ENCODE results near the gene GALR2.

The GALR2 gene

DNA sequence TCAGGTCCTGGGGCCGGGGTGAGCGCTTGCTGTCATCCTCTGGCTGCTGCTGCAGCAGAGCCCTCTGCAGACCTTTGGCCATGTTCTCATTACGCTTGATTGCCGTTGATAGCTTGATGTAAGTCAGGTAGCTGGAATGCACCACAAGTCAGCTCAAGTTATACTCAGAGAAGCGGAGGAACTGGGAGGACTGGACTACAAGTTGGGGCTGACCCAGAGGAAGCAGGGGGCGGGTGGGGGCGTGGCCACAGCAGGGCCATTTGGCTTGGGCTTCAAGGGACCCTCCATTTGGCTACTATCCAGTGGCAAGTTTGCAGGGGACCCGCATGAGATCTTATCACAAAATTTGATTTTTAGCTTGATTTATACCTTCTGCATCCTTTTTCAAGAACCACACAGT lies 28.5 kb upstream of the GALR2 start:
- TF ChIP-seq, protein P1, sequence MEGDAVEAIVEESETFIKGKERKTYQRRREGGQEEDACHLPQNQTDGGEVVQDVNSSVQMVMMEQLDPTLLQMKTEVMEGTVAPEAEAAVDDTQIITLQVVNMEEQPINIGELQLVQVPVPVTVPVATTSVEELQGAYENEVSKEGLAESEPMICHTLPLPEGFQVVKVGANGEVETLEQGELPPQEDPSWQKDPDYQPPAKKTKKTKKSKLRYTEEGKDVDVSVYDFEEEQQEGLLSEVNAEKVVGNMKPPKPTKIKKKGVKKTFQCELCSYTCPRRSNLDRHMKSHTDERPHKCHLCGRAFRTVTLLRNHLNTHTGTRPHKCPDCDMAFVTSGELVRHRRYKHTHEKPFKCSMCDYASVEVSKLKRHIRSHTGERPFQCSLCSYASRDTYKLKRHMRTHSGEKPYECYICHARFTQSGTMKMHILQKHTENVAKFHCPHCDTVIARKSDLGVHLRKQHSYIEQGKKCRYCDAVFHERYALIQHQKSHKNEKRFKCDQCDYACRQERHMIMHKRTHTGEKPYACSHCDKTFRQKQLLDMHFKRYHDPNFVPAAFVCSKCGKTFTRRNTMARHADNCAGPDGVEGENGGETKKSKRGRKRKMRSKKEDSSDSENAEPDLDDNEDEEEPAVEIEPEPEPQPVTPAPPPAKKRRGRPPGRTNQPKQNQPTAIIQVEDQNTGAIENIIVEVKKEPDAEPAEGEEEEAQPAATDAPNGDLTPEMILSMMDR (conservative IDR thresholded peaks at IDR 0.05; ENCODE audit: low read depth, low read length): no peak
- no peak overlapping the region for H3K4me3 ChIP-seq (ENCODE audit: low read length)
- DNase-seq (ENCODE audit: low read depth): peak; percentile 45

DNA sequence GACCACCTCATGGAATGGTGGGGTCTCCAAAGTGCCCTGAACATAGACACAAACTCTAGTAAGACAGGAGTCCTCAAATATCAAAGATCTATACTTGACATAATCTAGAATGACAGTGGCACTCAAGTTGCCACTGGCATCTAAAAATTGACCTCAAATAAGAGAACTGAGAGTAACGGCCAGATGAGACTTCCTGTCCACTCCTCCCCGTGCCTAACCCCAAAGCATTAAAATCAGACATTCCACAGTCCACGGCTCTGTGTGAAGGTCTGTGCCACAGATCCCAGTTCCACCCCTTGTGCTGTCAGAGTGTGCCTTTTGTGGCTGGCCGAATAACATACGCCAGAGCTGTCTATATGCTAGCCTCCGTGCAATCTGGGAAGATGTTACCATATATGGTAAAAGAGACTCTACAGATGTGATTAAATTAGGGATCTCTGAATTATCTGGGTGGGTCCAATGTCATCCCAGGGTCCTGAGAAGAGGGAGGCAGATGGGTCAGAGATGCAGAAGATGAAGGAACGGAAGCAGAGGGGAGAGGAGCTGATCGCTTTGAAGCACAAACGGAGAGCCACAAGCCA lies 26.5 kb upstream of the GALR2 start:
- DNase-seq (ENCODE audit: low read depth): no peak
- H3K4me3 ChIP-seq (ENCODE audit: low read length): no peak overlapping the region
- TF ChIP-seq, protein P1 (conservative IDR thresholded peaks at IDR 0.05; ENCODE audit: low read depth, low read length): no peak

DNA sequence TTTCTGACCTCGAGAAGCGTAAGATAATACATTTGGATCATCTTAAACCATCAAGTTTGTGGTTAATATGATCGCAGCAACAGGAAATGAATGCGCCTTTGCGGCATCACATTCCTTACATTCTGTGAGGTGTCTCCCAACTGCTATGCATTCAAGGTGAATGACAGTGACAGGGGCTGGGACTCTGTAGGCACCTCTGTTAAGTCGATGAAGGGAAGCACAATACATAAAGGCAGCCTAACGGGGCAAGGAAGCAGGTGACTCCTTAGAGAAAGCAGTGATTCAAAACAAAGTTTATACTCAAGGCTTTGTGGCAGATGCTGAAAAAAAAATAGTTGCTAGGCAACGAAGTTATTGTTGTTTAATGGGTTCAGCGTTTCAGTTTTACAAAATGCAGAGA lies 25.9 kb upstream of the GALR2 start:
- no peak for DNase-seq (ENCODE audit: low read depth)
- H3K4me3 ChIP-seq (ENCODE audit: low read length): no peak overlapping the region
- TF ChIP-seq, protein P1 (conservative IDR thresholded peaks at IDR 0.05; ENCODE audit: low read depth, low read length): no peak

DNA sequence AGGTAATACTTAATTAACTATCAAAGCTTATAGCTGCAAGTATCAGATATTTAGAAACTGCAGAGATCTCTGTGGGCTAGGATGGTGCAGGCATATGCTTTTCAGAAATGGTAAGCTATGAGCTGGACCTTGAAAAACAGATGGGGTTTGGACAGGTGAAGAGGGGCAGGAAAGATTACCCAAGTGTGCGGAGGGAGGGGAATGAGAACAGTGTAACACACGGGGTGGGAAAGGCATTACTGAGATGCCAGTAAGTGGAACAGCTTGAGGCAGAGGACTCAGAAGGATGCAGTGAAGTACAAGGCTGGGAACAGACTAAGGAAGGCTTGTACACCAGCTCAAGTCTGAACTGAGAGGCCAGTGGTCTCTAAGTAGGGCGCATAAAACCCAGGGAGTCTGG lies 25.3 kb upstream of the GALR2 start:
- DNase-seq (ENCODE audit: low read depth): no peak
- no peak overlapping the region for H3K4me3 ChIP-seq (ENCODE audit: low read length)
- TF ChIP-seq, protein P1 (conservative IDR thresholded peaks at IDR 0.05; ENCODE audit: low read depth, low read length): no peak

DNA sequence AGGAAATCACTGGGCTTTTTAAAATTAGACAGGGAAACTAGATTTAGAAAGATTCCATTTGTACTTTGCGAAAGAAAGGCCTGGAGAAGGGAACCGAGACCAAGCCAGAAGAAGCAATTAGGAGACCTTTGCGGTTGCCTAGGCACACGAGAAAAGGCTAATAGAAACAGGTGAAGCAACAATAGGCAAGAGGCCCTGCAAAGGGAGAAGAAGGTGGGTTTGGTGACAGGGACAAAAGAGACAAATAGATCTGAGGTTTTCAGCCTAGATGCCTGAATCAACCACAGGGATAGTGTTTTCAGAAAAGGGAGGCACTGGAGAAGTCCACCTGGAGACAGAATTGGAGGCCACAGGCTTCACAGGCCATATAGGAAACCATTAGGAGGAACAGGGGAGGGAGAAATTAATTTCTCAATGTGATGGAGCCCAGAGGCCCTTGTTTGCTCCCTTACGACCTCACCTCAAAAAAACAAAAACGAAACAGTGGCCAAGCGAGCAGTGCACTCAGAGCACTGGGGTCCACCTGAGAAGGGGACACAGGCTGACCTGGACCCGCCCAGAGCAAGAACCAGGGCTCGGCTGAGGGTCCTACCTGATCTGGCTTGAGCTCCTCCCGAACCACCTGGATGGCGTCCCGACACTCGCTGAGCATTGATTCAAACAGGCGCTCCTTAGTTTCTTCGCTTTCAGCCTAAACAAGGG lies 24.6 kb upstream of the GALR2 start:
- no peak for DNase-seq (ENCODE audit: low read depth)
- TF ChIP-seq, protein P1 (conservative IDR thresholded peaks at IDR 0.05; ENCODE audit: low read depth, low read length): no peak
- no peak overlapping the region for H3K4me3 ChIP-seq (ENCODE audit: low read length)

DNA sequence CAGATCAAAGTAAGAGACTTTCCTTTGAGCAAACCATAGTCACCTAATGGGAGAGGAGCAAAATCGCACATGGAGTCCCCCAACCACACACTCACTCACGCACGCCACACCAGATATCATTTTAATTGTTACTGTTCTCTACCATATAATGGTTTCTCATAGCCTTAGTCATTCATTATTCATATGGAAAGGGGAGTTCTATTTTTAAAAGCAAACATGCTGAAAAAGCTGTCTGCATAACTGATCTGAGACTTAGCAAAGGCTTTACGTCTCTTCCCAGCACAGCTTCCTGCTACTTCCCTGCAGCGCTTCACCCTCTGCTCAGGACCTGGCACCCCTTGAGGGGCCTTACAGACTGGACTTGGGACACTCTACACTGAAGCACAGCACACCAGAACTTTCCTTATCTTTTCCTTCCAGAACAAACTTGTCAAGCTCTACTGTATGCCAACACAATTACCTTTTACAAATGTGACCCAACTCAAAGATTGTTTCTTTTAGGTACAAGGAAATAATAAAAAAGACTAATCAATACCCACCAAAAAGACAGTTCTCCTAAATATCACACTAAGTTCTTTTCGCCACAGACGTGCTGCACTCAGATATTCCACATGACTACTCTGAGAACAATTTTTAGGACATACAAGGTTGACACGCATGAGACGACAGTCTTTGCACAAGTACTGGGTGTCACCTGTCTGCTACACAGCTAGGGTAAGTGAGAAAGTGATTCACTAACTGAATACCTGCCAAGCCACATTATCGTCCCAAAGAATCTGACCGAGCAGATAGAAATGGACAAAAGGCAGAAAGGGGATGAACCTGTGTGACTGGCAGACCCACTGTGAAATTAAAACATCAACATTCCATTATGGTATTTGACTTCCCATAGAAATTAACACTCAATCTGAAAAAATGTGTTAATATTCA lies 23.8 kb upstream of the GALR2 start:
- no peak for DNase-seq (ENCODE audit: low read depth)

More for the DNA sequence above, 23.8 kb upstream of the GALR2 start:
- TF ChIP-seq, protein P1 (conservative IDR thresholded peaks at IDR 0.05; ENCODE audit: low read depth, low read length): no peak
- H3K4me3 ChIP-seq (ENCODE audit: low read length): no peak overlapping the region
